SK-N-MC (cell line): ENCODE data around the gene MPRIP.
"Not testable (repeated sequence)": the region's sequence is repeated elsewhere in the genome, so short reads cannot be mapped to it uniquely, and the experiment has no call there.

Experiments used
- DNase-seq: peaks from one replicate; pipeline ENCODE4 v3.0.0-alpha.2; 2011; ENCODE audit warnings: low read depth, low spot score
- H3K27ac ChIP-seq: fragments of 200-600 bp; sonication (generic); 2 replicates; pipeline ENCODE4 v1.5.1; 2016; ENCODE audit warnings: mixed run types
- H3K36me3 ChIP-seq: fragments of 200-600 bp; sonication (generic); 2 replicates; pipeline ENCODE4 v1.6.1; 2017; ENCODE audit warnings: antibody characterized with exemption, low read length, mixed read lengths; ENCODE audit not compliant: insufficient read depth
- H3K4me3 ChIP-seq: fragments of 200-600 bp; sonication (generic); 2 replicates; pipeline ENCODE4 v1.5.1; 2016
- H3K9ac ChIP-seq: fragments of 200-600 bp; sonication (generic); 2 replicates; pipeline ENCODE4 v1.8.0; 2017; ENCODE audit warnings: mixed run types, mixed read lengths; ENCODE audit not compliant: insufficient read length
- H3K9me3 ChIP-seq: fragments of 200-600 bp; sonication (generic); 2 replicates; pipeline ENCODE4 v1.6.1; 2017; ENCODE audit warnings: low read depth, mild to moderate bottlenecking, antibody characterized with exemption, low read length, moderate library complexity, mixed read lengths
- EZH2 ChIP-seq: fragments of 200-600 bp; sonication (generic); IDR thresholded peaks from one replicate; pipeline ENCODE4 v1.6.1; 2017; ENCODE audit warnings: antibody characterized with exemption
- FOXP2 ChIP-seq: optimal IDR thresholded peaks from 2 replicates; pipeline ENCODE3; 2011; ENCODE audit warnings: mild to moderate bottlenecking, moderate library complexity; ENCODE audit not compliant: insufficient read depth; ENCODE audit errors: extremely low read length, control extremely low read depth
- POLR2AphosphoS5 ChIP-seq: IDR thresholded peaks from 2 replicates; pipeline ENCODE4 v1.6.1; 2012; ENCODE audit warnings: mild to moderate bottlenecking, low read depth, low read length, borderline replicate concordance

The MPRIP gene, protein sequence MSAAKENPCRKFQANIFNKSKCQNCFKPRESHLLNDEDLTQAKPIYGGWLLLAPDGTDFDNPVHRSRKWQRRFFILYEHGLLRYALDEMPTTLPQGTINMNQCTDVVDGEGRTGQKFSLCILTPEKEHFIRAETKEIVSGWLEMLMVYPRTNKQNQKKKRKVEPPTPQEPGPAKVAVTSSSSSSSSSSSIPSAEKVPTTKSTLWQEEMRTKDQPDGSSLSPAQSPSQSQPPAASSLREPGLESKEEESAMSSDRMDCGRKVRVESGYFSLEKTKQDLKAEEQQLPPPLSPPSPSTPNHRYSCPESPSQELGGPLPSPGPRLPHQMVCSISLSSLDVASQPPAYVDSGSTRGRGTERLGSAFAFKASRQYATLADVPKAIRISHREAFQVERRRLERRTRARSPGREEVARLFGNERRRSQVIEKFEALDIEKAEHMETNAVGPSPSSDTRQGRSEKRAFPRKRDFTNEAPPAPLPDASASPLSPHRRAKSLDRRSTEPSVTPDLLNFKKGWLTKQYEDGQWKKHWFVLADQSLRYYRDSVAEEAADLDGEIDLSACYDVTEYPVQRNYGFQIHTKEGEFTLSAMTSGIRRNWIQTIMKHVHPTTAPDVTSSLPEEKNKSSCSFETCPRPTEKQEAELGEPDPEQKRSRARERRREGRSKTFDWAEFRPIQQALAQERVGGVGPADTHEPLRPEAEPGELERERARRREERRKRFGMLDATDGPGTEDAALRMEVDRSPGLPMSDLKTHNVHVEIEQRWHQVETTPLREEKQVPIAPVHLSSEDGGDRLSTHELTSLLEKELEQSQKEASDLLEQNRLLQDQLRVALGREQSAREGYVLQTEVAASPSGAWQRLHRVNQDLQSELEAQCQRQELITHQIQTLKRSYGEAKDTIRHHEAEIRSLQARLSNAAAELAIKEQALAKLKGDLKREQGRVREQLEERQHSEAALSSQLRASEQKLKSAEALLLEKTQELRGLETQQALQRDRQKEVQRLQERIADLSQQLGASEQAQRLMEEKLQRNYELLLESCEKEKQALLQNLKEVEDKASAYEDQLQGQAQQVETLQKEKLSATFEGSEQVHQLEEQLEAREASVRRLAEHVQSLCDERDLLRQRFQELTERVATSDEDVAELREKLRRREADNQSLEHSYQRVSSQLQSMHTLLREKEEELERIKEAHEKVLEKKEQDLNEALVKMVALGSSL (N-terminal part only)

DNA sequence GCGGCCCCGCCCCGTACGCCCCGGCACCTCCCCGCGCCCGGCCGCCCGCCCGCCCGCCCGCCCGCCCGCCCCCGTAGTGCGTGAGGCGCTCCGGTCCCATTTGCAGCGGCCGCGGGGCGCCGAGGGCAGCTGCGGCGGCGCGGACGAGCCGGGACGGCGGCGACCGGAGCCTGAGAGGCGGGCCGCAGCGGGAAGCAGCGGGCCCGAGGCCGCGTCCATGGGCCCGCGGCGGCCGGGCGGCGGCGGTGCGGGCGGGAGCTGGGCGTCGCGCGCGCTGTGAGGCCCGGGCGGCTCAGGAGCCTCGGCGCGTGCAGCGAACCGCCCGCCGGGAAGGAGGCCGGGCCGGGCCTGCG, at the start of gene MPRIP:
Gene MPRIP (plus strand): TSS at position 74 of the 353 bp plus-strand sequence. CDS start 392 bp downstream, outside the sequence.
- H3K27ac ChIP-seq, result no peak within 1 kb of the TSS
- H3K36me3 ChIP-seq, result peaks cover 8% of the 10 kb centered on the region; the same call in 1 of the 2 replicates

DNA sequence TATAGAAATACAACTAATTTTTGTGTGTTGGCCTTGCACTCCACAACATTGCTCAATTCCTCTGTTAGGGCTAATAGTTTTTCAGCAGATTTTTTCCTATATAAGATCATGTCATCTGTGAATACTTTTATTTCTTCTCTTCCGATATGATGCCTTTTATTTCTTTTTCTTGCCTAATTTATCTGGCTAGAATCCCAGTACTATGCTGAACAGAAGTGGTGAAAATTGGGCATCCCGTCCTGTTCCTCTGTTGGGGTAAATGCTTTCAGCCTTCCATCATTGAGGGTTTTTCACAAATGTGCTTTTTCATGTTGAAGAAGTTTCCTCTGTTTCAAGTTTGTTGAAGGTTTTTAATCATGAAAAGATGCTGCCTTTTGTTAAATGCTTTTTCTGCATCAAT, 47.6 kb upstream of the MPRIP start:
- no peak for DNase-seq

More for the DNA sequence above, at the start of gene MPRIP:
- no peak for DNase-seq
- 0 out of 2 replicates have a peak, but pooled peaks cover 4% of the 10 kb centered on the region for H3K9me3 ChIP-seq
- peak within 1 kb of the TSS; percentile 87 for H3K9ac ChIP-seq
- no peak for TF ChIP-seq FOXP2
- no peak for TF ChIP-seq EZH2
- TF ChIP-seq POLR2AphosphoS5, result no peak
- H3K4me3 ChIP-seq, result peak within 1 kb of the TSS; percentile 94

DNA sequence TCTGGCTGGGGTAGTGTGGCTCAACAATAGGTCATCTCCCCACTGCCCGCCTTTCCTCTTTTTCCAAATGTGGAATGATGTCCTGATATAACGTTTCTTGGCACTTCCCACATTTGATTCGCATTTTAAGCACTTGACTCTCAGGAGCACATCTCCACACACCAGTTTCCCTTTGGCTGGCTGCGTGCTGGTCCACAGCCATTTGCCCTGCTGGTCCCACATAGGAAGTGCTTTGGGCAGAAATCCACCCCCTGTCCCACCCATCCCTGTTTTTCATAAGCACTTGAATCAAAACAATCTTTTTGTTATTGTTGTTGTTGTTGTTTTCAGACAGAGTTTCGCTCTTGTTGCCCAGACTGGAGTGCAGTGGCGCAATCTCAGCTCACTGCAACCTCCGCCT, 46.3 kb upstream of the MPRIP start:
- H3K9ac ChIP-seq, result no peak overlapping the region
- TF ChIP-seq FOXP2, result no peak
- TF ChIP-seq POLR2AphosphoS5, result no peak
- no peak for TF ChIP-seq EZH2
- no peak overlapping the region for H3K4me3 ChIP-seq
- H3K27ac ChIP-seq, result no peak overlapping the region
- H3K36me3 ChIP-seq, result no peaks in the 10 kb centered on the region
- no peaks in the 10 kb centered on the region for H3K9me3 ChIP-seq
- DNase-seq, result no peak

More for the DNA sequence above, 47.6 kb upstream of the MPRIP start:
- Histone ChIP-seq H3K9me3 (no peaks in the 10 kb centered on the region), H3K4me3 (no peak overlapping the region), H3K36me3 (no peaks in the 10 kb centered on the region), H3K9ac (no peak overlapping the region), H3K27ac (no peak overlapping the region)
- TF ChIP-seq FOXP2 (no peak), EZH2 (no peak), POLR2AphosphoS5 (no peak)

DNA sequence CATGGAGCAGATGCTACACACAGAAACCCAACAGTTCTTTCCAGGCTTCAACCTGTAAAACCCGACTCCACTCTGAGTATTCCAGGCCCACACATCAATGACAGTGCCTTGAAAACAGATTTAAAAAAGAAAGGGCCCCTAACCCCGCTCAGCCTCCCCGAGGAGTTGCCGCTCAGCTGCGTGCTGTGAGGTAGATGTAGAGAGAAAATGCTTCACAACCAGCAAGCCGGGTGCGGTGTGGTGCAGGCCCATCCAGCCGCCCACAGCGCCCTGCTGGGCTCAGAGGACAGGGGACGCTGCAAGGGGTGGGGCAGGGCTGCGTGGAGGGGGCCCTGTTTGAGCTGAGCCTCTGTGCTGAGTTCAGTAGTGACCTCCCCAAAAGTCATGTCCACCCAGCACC, 45.5 kb upstream of the MPRIP start:
- H3K4me3 ChIP-seq, H3K36me3 ChIP-seq, H3K9ac ChIP-seq, H3K27ac ChIP-seq, DNase-seq, H3K9me3 ChIP-seq: not testable (repeated sequence)

DNA sequence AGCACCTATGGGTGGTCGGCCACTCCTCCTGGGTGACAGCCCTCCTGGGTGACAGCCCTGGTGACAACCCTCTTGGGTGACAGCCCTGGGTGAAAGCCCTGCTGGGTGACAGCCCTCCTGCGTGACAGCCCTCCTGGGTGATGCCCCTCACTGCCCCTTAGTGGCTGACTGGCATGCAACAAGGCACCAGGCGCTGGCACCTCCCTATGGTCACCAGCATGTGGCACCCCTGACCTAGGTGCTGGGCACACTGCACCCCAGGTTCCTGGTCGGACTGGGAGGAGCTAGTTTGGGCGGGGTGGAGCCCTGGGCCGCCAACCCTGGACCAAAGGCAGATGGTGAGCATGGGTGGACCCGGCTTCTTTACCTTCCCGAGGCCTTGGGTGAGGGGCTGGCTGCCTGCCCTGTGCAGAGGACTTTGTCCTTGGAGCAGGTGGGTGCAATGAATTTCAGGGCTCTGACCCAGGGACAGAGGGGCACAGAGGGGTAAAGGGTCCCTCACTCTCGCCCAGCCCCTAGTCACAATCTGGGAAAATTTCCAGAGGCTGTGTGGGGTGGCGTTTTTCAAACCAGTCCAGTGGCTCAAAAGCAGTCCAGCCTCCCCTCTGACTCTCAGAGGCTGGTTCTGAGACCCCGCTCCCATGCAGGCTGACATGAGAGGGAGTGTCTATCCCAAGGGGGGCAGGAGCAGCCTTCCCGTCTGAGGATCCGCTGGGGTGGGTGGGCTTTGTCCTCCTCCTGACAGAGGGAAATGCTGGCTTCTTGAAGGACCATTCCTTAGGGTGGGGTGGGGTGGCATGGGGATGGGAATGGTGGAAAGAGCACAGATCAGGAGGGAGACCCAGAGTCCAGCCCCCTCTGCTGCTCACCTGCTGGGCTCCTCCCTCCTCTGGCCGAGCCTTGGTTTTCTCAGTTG, 44.5 kb upstream of the MPRIP start:
- Histone ChIP-seq H3K9me3 (no peaks in the 10 kb centered on the region), H3K36me3 (no peaks in the 10 kb centered on the region), H3K27ac (no peak overlapping the region), H3K9ac (no peak overlapping the region), H3K4me3 (no peak overlapping the region)
- TF ChIP-seq FOXP2 (no peak), EZH2 (no peak), POLR2AphosphoS5 (no peak)
- DNase-seq, result no peak

DNA sequence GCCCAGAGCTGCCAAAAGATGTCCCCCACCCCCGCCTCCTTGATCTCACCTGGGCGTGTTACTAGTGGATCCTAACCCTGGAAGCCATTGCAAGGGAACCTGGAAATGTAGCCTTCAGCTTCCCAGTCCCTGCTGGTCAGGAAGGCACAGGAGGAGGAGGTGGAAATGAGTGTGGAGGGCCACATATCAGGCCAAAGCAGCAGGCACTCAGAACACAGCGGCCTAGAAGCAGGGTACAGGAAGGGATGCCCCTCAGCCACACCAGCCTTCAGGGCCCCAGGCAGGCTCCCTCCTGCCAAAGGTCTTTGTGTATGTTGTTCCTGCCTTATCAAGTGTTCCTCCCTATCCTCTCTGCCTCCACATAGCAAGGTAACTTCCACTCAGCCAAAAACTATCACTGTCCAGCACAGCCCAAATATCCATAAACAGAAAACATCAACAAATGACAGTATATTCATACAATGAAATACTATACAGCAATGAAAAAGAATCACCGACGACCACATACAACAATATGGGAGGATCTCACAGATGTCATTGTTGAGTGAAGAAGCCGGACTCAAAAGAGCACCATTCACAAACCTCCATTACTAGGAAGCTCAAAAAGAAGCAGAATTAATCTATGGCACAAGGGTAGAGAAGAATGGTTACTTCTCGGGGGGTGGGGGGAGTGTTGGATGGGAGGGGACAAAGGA, 42.2 kb upstream of the MPRIP start:
- no peak for DNase-seq
- H3K27ac ChIP-seq, result no peak overlapping the region
- H3K36me3 ChIP-seq, result no peaks in the 10 kb centered on the region
- TF ChIP-seq EZH2 (no peak), POLR2AphosphoS5 (no peak), FOXP2 (no peak)
- no peak overlapping the region for H3K4me3 ChIP-seq
- H3K9me3 ChIP-seq, result no peaks in the 10 kb centered on the region
- H3K9ac ChIP-seq, result no peak overlapping the region
